HEK293T (cell line): ENCODE results near the gene ZC3H12C.

Source experiments
- CTCF ChIA-PET: fragments of 350-600 bp; formaldehyde crosslinking; extraction: SDS; loops from one replicate; lab custom pipeline; 2021; ENCODE audit warnings: antibody characterized with exemption, inconsistent platforms; lab: Yijun Ruan, JAX
- POLR2A ChIA-PET: fragments of 350-600 bp; formaldehyde crosslinking; extraction: SDS; loops from one replicate; lab custom pipeline; 2020; ENCODE audit warnings: antibody characterized with exemption, inconsistent platforms; lab: Yijun Ruan, JAX
- DNase-seq: peaks from one replicate; pipeline ENCODE4 v3.0.0; 2012; ENCODE audit warnings: mixed read lengths; ENCODE audit errors: extremely low spot score
- ARNT ChIP-seq: fragments of 450-650 bp; IDR thresholded peaks from 2 replicates; pipeline ENCODE4 v1.6.1; 2017; ENCODE audit warnings: mild to moderate bottlenecking
- BHLHE40 ChIP-seq: fragments of 450-650 bp; IDR thresholded peaks from 2 replicates; pipeline ENCODE4 v1.6.1; 2016; ENCODE audit warnings: mild to moderate bottlenecking, moderate library complexity, borderline replicate concordance
- CTBP1 ChIP-seq: fragments of 450-650 bp; IDR thresholded peaks from 2 replicates; pipeline ENCODE4 v1.6.1; 2016; ENCODE audit warnings: borderline replicate concordance
- ELF4 ChIP-seq: fragments of 450-650 bp; IDR thresholded peaks from 2 replicates; pipeline ENCODE4 v1.6.1; 2017; ENCODE audit warnings: antibody characterized with exemption
- FOXA1 ChIP-seq: fragments of 450-650 bp; IDR thresholded peaks from 2 replicates; pipeline ENCODE4 v1.6.1; 2016; ENCODE audit warnings: mild to moderate bottlenecking
- FOXK2 ChIP-seq: fragments of 450-650 bp; IDR thresholded peaks from 2 replicates; pipeline ENCODE4 v1.6.1; 2016; ENCODE audit warnings: mild to moderate bottlenecking
- FOXM1 ChIP-seq: fragments of 450-650 bp; IDR thresholded peaks from 2 replicates; pipeline ENCODE4 v1.6.1; 2017; ENCODE audit warnings: mild to moderate bottlenecking, borderline replicate concordance
- HDGF ChIP-seq: fragments of 450-650 bp; IDR thresholded peaks from 2 replicates; pipeline ENCODE4 v1.6.1; 2017; ENCODE audit warnings: antibody characterized with exemption, borderline replicate concordance
- L3MBTL2 ChIP-seq: fragments of 450-650 bp; conservative IDR thresholded peaks from 2 replicates; pipeline ENCODE4 v1.6.1; 2016; ENCODE audit warnings: mild to moderate bottlenecking
- LEF1 ChIP-seq: fragments of 450-650 bp; IDR thresholded peaks from 2 replicates; pipeline ENCODE4 v1.6.1; 2017; ENCODE audit warnings: mild to moderate bottlenecking, borderline replicate concordance
- NFRKB ChIP-seq: fragments of 450-650 bp; IDR thresholded peaks from 2 replicates; pipeline ENCODE4 v1.6.1; 2016; ENCODE audit warnings: mild to moderate bottlenecking, moderate library complexity
- SP1 ChIP-seq: fragments of 450-650 bp; IDR thresholded peaks from 2 replicates; pipeline ENCODE4 v1.6.1; 2017
- SUZ12 ChIP-seq: fragments of 450-650 bp; IDR thresholded peaks from 2 replicates; pipeline ENCODE4 v1.6.1; 2016; ENCODE audit warnings: mild to moderate bottlenecking
- TARDBP ChIP-seq: fragments of 450-650 bp; IDR thresholded peaks from 2 replicates; pipeline ENCODE4 v1.6.1; 2016
- ZNF384 ChIP-seq: fragments of 450-650 bp; IDR thresholded peaks from 2 replicates; pipeline ENCODE4 v1.6.1; 2016
- TF ChIP-seq, protein P1 (sequence below): fragments of 450-650 bp; IDR thresholded peaks from 2 replicates; pipeline ENCODE4 v1.6.1; 2016

Gene ZC3H12C

GRCh38 chr11:110076371-110076965 is 16.7 kb upstream of the ZC3H12C start:
- no peak for TF ChIP-seq TARDBP
- TF ChIP-seq, protein P1, sequence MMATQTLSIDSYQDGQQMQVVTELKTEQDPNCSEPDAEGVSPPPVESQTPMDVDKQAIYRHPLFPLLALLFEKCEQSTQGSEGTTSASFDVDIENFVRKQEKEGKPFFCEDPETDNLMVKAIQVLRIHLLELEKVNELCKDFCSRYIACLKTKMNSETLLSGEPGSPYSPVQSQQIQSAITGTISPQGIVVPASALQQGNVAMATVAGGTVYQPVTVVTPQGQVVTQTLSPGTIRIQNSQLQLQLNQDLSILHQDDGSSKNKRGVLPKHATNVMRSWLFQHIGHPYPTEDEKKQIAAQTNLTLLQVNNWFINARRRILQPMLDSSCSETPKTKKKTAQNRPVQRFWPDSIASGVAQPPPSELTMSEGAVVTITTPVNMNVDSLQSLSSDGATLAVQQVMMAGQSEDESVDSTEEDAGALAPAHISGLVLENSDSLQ: peak; percentile 84
- TF ChIP-seq ZNF384: no peak
- DNase-seq: peak; percentile 32
- ChIA-PET CTCF (no interaction called here), POLR2A (interaction anchor here (1.1 to 1.5 kb wide), 2 partner anchors 15 to 16 kb away, joined by 3 to 13 read pairs; partner anchors contain the start of gene ZC3H12C)

GRCh38 chr11:110077346-110077745 is 15.8 kb upstream of the ZC3H12C start:
- ChIA-PET CTCF (no interaction called here), POLR2A (interaction anchor here (1.2 to 1.5 kb wide), 2 partner anchors 13 to 15 kb away, joined by 4 to 13 read pairs; no protein-coding TSS in a partner anchor)
- TF ChIP-seq ELF4: no peak
- TF ChIP-seq SP1: no peak
- no peak for TF ChIP-seq SUZ12
- TF ChIP-seq BHLHE40: no peak
- no peak for TF ChIP-seq ARNT
- TF ChIP-seq TARDBP: no peak
- no peak for TF ChIP-seq FOXA1
- no peak for TF ChIP-seq HDGF
- TF ChIP-seq NFRKB: no peak
- no peak for TF ChIP-seq FOXM1
- no peak for TF ChIP-seq LEF1
- TF ChIP-seq ZNF384: no peak
- TF ChIP-seq FOXK2: no peak
- TF ChIP-seq, protein P1: no peak
- no peak for TF ChIP-seq L3MBTL2
- no peak for TF ChIP-seq CTBP1
- no peak for DNase-seq

- TF ChIP-seq SUZ12 (no peak), HDGF (no peak), FOXA1 (no peak), CTBP1 (no peak), ELF4 (no peak), LEF1 (no peak), TARDBP (no peak), BHLHE40 (no peak), NFRKB (no peak), SP1 (no peak), ZNF384 (no peak), L3MBTL2 (no peak), ARNT (no peak)
- TF ChIP-seq, protein P1: no peak
- CTCF ChIA-PET: no interaction called here
- POLR2A ChIA-PET: interaction anchor here (1.2 to 1.5 kb wide), 2 partner anchors 14 kb away, joined by 4 to 13 read pairs; no protein-coding TSS in a partner anchor
- DNase-seq: no peak
Measured at GRCh38 chr11:110077831-110078325, 15.3 kb upstream of the ZC3H12C start.

- DNase-seq: no peak
- ChIA-PET POLR2A (interaction anchor here (1.3 kb wide), 1 partner anchor 14 kb away, joined by 4 read pairs; the partner anchor contains the start of gene ZC3H12C), CTCF (interaction anchor here (0.6 kb wide), 1 partner anchor 1728 kb away, joined by 4 read pairs; no protein-coding TSS in a partner anchor)
- TF ChIP-seq CTBP1 (no peak), NFRKB (no peak), SUZ12 (no peak), ELF4 (no peak), FOXM1 (no peak), TARDBP (no peak), FOXA1 (no peak), HDGF (no peak), ZNF384 (no peak), LEF1 (no peak), ARNT (no peak), SP1 (no peak)
Measured at GRCh38 chr11:110078923-110079544, 14.2 kb upstream of the ZC3H12C start.

- TF ChIP-seq ARNT: no peak
- TF ChIP-seq SP1: no peak
- TF ChIP-seq BHLHE40: no peak
- TF ChIP-seq LEF1: no peak
- no peak for TF ChIP-seq HDGF
- no peak for TF ChIP-seq FOXM1
- no peak for TF ChIP-seq SUZ12
- DNase-seq: no peak
- ChIA-PET POLR2A (interaction anchor here (1.3 kb wide), 1 partner anchor 13 kb away, joined by 4 read pairs; the partner anchor contains the start of gene ZC3H12C), CTCF (no interaction called here)
Measured at GRCh38 chr11:110079726-110080125, 13.5 kb upstream of the ZC3H12C start.
